Transverse colon (tissue), 4 donors: ENCODE results near the gene CEP135.

Source experiments
- CTCF ChIP-seq, 5 experiments: fragments of 200-600 bp in 3 of 5; fragments of 450-650 bp in 2 of 5; sonication (generic) in 3 of 5; IDR thresholded peaks; 1 replicate in 2 of 5; 2 replicates in 3 of 5; pipeline ENCODE4 v1.5.1; 2016 to 2017; ENCODE audit warnings: antibody characterized with exemption in 5 of 5, inconsistent platforms in 3 of 5, mild to moderate bottlenecking in 2 of 5, moderate library complexity in 1 of 5
- POLR2AphosphoS5 ChIP-seq, 3 donors: sonication (generic); formaldehyde crosslinking; IDR thresholded peaks; one replicate each; pipeline ENCODE4 v1.6.1; 2016; ENCODE audit warnings: antibody characterized with exemption in 3 of 3

- TF ChIP-seq CTCF (IDR thresholded peaks at IDR 0.05) = peak in 2 of 5 experiments; percentile 8 to 22
- TF ChIP-seq POLR2AphosphoS5 (IDR thresholded peaks at IDR 0.05) = no peak
Measured at GRCh38 chr4:56048702-56049431, 100.1 kb downstream of the CEP135 start.
